ENCODE data around the gene IL17B.

DNA sequence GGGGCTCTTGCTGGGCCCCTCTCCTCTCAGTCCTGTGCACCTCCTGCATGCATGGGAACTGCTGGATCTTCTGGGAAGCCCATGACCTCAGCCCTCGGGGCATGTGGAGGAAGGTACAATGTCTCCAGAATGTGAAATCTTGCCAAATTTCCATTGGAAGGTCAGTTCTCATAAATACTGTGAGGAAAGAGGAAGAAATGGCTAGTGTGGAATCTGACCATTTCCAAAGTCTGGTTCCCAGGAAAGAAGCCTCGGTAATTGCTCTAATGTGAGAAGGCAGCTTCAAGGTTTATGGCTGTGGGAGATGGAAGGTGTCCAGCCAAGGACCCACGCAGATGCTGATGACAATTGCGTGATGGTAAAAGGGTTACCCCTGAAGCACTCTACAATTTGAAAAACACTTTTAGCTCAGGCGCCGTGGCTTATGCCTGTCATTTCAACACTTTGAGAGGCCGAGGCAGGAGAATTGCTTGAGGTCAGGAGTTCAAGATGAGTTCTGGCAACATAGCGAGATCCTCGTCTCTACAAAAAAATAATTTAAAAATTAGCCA lies 8.1 kb upstream of the IL17B start:
- TF ChIP-seq IRF1 (CRISPR knock-in tag; IDR thresholded peaks at IDR 0.05): no peak
- TF ChIP-seq, protein P1, sequence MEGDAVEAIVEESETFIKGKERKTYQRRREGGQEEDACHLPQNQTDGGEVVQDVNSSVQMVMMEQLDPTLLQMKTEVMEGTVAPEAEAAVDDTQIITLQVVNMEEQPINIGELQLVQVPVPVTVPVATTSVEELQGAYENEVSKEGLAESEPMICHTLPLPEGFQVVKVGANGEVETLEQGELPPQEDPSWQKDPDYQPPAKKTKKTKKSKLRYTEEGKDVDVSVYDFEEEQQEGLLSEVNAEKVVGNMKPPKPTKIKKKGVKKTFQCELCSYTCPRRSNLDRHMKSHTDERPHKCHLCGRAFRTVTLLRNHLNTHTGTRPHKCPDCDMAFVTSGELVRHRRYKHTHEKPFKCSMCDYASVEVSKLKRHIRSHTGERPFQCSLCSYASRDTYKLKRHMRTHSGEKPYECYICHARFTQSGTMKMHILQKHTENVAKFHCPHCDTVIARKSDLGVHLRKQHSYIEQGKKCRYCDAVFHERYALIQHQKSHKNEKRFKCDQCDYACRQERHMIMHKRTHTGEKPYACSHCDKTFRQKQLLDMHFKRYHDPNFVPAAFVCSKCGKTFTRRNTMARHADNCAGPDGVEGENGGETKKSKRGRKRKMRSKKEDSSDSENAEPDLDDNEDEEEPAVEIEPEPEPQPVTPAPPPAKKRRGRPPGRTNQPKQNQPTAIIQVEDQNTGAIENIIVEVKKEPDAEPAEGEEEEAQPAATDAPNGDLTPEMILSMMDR (IDR thresholded peaks at IDR 0.05): no peak
- TF ChIP-seq, protein P2, sequence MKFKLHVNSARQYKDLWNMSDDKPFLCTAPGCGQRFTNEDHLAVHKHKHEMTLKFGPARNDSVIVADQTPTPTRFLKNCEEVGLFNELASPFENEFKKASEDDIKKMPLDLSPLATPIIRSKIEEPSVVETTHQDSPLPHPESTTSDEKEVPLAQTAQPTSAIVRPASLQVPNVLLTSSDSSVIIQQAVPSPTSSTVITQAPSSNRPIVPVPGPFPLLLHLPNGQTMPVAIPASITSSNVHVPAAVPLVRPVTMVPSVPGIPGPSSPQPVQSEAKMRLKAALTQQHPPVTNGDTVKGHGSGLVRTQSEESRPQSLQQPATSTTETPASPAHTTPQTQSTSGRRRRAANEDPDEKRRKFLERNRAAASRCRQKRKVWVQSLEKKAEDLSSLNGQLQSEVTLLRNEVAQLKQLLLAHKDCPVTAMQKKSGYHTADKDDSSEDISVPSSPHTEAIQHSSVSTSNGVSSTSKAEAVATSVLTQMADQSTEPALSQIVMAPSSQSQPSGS (CRISPR knock-in tag; IDR thresholded peaks at IDR 0.05; ENCODE audit: borderline replicate concordance, low read depth): no peak
- TF ChIP-seq FOXJ3 (CRISPR knock-in tag; IDR thresholded peaks at IDR 0.05; ENCODE audit: borderline replicate concordance): no peak
- TF ChIP-seq ATF3 (CRISPR knock-in tag; conservative IDR thresholded peaks at IDR 0.05): no peak
- TF ChIP-seq, protein P3, sequence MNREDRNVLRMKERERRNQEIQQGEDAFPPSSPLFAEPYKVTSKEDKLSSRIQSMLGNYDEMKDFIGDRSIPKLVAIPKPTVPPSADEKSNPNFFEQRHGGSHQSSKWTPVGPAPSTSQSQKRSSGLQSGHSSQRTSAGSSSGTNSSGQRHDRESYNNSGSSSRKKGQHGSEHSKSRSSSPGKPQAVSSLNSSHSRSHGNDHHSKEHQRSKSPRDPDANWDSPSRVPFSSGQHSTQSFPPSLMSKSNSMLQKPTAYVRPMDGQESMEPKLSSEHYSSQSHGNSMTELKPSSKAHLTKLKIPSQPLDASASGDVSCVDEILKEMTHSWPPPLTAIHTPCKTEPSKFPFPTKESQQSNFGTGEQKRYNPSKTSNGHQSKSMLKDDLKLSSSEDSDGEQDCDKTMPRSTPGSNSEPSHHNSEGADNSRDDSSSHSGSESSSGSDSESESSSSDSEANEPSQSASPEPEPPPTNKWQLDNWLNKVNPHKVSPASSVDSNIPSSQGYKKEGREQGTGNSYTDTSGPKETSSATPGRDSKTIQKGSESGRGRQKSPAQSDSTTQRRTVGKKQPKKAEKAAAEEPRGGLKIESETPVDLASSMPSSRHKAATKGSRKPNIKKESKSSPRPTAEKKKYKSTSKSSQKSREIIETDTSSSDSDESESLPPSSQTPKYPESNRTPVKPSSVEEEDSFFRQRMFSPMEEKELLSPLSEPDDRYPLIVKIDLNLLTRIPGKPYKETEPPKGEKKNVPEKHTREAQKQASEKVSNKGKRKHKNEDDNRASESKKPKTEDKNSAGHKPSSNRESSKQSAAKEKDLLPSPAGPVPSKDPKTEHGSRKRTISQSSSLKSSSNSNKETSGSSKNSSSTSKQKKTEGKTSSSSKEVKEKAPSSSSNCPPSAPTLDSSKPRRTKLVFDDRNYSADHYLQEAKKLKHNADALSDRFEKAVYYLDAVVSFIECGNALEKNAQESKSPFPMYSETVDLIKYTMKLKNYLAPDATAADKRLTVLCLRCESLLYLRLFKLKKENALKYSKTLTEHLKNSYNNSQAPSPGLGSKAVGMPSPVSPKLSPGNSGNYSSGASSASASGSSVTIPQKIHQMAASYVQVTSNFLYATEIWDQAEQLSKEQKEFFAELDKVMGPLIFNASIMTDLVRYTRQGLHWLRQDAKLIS (CRISPR knock-in tag; IDR thresholded peaks at IDR 0.05; ENCODE audit: borderline replicate concordance): no peak
- TF ChIP-seq MLX (CRISPR knock-in tag; IDR thresholded peaks at IDR 0.05): no peak
- TF ChIP-seq PRDM15 (CRISPR knock-in tag; IDR thresholded peaks at IDR 0.05): no peak
- TF ChIP-seq, protein P4, sequence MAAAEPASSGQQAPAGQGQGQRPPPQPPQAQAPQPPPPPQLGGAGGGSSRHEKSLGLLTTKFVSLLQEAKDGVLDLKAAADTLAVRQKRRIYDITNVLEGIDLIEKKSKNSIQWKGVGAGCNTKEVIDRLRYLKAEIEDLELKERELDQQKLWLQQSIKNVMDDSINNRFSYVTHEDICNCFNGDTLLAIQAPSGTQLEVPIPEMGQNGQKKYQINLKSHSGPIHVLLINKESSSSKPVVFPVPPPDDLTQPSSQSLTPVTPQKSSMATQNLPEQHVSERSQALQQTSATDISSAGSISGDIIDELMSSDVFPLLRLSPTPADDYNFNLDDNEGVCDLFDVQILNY (CRISPR knock-in tag; IDR thresholded peaks at IDR 0.05): no peak
